CD4-positive, alpha-beta T cell treated with Interleukin-2 at 100 ng/mL for 4 hours (primary cell): Measurements from ENCODE around the gene IL21R.
A peak's percentile ranks its signal among the peaks of the same experiment; 100 is the strongest.
"Not testable (repeated sequence)": the region's sequence is repeated elsewhere in the genome, so short reads cannot be mapped to it uniquely, and the experiment has no call there.

ENCODE experiments used
- DNase-seq: peaks from one replicate; pipeline ENCODE4 v3.0.0-alpha.2; 2020; ENCODE audit warnings: low spot score

Gene IL21R

DNA sequence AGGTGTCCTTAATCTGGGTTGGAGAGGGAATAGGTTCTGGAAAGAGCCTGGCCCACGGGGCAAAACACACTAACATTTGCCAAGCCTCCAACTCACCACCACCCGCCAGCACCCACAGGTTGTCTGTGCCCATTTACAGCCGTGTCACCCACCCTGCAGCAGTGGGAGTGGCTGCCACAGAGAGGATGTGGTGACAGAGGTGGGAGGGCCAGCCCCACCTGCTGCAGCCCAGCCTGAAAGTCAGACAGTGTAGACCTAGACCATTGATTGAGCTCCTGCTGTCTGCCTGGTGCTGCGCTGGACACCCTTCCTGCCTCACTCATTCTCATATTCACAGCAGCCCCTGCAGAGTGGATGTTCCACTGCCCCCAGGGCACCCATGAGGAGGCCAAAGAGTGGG lies 44.7 kb downstream of the IL21R start:
- peak; percentile 86 for DNase-seq

DNA sequence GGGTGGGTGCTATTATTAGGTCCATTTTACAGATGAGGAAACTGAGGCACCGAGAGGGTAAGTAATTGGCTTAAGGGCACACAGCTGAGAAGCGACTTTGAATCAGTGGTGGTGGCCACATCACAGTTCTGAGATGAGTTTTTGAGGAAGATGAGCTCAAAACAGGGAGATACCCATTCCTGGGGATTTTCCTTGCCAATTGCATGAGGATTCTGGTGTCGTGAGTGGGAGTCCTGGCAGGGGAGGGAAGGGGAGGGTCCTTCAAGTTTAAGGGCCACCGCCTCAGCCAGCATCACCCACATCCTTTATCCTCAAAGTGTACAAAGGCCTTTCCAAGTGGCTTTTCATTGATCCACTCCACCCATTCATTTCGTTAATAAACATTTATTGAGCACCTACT lies 45.3 kb downstream of the IL21R start:
- DNase-seq, result no peak

DNA sequence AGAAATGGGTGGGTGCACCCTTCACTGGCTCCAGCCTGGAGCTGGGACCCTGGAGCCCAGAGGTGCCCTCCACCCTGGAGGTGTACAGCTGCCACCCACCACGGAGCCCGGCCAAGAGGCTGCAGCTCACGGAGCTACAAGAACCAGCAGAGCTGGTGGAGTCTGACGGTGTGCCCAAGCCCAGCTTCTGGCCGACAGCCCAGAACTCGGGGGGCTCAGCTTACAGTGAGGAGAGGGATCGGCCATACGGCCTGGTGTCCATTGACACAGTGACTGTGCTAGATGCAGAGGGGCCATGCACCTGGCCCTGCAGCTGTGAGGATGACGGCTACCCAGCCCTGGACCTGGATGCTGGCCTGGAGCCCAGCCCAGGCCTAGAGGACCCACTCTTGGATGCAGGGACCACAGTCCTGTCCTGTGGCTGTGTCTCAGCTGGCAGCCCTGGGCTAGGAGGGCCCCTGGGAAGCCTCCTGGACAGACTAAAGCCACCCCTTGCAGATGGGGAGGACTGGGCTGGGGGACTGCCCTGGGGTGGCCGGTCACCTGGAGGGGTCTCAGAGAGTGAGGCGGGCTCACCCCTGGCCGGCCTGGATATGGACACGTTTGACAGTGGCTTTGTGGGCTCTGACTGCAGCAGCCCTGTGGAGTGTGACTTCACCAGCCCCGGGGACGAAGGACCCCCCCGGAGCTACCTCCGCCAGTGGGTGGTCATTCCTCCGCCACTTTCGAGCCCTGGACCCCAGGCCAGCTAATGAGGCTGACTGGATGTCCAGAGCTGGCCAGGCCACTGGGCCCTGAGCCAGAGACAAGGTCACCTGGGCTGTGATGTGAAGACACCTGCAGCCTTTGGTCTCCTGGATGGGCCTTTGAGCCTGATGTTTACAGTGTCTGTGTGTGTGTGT lies 46.8 kb downstream of the IL21R start:
- no peak for DNase-seq

DNA sequence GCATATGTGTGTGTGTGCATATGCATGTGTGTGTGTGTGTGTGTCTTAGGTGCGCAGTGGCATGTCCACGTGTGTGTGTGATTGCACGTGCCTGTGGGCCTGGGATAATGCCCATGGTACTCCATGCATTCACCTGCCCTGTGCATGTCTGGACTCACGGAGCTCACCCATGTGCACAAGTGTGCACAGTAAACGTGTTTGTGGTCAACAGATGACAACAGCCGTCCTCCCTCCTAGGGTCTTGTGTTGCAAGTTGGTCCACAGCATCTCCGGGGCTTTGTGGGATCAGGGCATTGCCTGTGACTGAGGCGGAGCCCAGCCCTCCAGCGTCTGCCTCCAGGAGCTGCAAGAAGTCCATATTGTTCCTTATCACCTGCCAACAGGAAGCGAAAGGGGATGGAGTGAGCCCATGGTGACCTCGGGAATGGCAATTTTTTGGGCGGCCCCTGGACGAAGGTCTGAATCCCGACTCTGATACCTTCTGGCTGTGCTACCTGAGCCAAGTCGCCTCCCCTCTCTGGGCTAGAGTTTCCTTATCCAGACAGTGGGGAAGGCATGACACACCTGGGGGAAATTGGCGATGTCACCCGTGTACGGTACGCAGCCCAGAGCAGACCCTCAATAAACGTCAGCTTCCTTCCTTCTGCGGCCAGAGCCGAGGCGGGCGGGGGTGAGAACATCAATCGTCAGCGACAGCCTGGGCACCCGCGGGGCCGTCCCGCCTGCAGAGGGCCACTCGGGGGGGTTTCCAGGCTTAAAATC lies 47.6 kb downstream of the IL21R start:
- DNase-seq, result peak; percentile 76

DNA sequence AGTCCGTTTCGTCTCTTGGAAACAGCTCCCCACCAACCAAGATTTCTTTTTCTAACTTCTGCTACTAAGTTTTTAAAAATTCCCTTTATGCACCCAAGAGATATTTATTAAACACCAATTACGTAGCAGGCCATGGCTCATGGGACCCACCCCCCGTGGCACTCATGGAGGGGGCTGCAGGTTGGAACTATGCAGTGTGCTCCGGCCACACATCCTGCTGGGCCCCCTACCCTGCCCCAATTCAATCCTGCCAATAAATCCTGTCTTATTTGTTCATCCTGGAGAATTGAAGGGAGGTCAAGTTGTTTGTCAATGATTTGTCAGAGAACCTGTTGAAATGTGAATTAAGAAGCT lies 48.2 kb downstream of the IL21R start:
- no peak for DNase-seq

DNA sequence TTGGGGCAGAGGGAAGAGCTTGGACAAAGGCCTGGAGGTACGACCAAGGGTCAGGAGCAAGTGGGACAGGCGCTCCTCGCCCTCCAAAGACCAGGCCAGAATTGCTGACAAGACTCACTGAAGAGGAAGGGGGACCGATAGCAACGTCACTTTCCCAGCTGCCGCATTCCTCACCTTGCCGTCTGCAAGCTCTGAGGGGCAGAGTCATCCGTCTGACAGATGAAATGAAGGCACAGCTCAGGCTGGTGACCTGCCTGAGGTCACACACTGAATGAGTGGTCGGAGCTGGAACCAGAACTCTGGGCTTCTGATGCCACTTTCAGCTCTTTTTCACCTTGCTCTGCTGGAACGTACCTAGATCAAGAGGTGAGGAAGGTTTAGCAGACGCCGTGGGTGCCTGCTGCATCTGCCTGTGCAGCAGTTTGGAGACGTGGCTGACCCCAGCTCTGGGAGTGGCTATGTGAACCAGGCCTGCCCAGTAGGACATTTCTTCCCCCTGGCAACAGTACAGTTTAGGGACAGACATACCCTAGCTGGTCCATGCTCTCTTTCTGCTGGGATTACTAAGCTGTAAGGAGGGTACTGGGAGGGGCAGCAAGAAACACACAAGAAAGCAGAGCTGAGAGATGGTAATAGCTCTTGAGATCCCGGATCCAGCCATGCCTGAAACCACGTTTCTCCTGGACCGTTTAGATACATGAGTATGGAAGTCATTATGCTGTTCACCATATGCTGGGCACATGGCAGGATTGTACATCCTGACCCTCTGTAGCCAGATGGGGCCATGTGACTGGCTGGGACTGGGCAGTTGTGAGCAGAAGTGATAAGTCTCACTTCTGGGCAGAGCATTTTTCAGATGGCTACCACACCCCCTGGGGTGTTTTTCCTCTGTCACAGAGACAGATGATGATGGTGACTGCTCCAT lies 50.9 kb downstream of the IL21R start:
- DNase-seq, result no peak

DNA sequence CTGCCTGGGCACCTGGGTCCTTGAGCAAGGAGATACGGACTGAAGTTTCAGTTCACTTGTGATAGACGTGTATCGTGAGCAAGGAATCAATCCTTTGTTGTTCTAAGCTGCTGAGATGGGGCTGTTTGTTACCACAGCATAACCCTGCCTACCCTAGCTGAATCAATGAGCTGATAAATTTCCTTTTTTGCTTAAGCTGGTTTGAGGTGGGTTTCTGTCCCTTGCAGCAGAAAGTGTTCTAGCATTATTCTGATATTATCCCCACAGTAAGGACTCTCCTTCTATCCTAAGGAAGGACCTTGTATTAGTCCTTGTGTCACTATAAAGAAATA lies 51.5 kb downstream of the IL21R start:
- DNase-seq, result no peak

DNA sequence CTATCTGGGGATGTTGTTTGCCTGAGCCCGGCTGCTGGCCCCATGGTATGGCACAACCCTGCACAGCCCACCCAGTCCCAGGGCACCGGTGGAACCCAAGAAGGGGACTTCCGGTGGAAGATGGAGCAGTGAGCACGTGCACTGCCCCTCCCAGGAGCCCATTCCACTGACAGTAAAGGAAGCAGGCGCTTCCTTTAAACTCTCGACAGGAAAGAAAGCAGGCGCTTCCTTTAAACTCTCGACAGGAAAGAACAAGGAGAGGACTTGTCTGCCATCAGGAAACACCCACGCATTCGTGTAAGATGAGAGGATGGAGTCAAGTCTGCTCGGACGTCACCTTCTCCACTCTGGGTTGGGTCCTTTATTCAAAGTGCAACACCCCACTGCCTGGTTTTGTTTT lies 53.7 kb downstream of the IL21R start:
- peak; percentile 10 for DNase-seq

DNA sequence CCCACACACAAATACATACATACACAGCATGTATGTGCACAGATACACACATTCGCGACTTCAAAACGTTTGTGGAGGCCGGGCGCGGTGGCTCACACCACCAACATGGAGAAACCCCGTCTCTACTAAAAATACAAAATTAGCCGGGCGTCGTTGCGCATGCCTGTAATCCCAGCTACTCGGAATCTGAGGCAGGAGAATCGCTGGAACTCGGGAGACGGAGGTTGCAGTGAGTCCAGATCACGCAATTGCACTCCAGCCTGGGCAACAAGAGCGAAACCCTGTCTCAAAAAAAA lies 55.6 kb downstream of the IL21R start:
- DNase-seq, result not testable (repeated sequence)

DNA sequence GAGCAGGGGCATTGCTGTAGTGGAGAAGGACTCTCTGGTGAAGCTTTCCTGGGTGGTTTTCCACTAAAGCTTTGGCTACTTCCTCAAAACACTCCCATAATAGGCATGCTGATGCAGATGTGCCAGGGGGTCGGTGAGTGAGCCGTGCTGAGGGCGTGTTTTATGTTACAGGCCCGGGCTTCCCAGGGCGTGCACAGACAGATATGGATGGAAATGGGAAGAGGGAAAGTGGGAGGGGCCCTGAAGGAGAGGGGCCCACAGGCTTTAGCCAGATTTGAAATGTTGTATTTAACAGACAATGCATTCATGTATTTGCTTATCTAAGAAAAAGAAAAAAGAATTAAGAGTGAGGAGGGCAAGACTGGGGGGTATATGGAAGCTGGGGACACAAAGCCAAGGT lies 56.3 kb downstream of the IL21R start:
- DNase-seq, result no peak

DNA sequence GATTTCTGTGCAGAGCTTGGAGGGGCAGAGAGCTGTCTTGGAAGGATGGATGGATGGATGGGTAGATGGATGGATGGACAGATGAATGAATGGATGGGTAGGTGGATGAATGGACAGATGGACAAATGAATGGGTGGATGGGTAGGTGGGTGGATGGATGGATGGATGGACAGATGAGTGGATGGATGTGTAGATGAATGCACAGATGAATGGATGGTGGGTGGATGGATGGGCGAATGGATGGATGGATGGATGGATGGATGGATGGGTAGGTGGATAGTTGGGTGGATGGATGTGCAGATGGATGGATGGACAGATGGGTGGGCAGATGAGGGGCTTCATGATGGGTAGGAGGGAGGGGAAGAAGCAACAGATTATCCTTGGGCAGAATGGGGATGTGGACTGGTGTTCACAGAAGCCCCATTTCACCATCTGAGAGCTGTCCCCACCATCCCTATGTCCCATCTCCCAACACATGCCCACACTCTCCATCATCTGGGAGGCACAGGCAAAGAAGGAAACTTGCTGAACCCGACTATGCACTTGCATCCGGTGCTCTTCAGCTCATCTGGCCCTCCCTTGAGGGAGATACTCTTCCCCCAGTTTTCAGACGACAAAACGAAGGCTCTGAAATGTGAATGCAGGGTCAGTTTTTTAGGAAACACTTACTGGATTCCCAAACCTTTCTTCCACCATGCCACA lies 57.2 kb downstream of the IL21R start:
- DNase-seq, result no peak

DNA sequence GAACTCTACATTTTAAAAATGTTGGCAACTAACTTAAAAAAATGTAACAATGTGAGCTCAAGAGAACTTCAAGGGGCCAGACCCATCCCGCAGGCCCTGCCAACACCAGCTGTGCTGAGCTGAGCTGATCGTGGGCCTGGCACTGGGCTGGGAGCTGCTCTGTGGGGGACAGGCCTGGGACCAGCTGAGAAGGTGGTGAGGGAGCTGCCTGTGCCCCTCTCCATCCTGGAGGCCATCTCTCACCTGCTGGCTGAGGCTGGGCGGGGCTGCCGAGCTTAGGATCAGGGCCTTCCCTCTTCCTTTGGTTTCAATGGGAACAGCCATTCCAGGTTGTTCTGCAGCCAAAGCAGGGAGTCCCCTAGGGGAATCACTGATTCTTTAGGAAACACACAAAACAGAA lies 58.2 kb downstream of the IL21R start:
- no peak for DNase-seq

DNA sequence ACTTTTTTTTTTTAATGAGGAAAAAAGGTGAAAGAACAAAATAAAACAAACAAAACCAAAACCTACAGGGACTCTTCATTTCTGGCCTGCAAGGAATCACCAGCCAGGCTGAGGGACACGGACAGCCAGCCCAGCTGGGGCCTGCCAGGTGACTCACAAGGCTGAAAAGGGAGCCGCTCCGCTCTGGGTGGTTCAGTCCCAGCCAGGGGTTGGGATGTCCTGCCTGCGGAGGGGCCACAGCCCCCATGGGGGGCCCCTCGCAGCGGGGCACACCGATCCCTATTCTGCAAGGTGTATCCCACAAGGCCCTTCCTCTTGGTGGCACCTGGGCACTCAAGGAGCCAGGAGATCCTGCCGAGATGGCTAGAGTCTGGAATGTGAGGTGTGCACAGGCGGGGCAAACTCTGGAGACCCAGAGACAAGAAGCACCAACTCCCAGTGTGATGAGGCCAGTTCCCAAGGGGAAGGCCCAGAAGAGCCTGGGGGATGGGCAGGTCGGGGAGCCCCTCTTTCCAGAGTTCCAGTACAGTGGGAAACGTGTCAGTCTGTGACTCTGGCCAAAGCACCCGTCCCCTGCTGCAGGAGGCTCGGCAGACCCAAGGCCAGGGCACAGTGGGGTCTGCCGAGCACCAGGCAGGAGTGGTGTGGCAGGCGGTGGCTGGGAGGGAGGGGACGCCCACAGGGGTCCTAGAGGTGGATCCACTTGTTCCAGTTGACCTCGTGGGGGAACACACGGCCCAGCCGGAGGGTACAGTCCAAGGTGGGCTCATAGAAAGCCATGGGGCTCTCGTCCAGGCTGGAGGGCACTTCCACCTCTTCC lies 58.9 kb downstream of the IL21R start:
- no peak for DNase-seq

DNA sequence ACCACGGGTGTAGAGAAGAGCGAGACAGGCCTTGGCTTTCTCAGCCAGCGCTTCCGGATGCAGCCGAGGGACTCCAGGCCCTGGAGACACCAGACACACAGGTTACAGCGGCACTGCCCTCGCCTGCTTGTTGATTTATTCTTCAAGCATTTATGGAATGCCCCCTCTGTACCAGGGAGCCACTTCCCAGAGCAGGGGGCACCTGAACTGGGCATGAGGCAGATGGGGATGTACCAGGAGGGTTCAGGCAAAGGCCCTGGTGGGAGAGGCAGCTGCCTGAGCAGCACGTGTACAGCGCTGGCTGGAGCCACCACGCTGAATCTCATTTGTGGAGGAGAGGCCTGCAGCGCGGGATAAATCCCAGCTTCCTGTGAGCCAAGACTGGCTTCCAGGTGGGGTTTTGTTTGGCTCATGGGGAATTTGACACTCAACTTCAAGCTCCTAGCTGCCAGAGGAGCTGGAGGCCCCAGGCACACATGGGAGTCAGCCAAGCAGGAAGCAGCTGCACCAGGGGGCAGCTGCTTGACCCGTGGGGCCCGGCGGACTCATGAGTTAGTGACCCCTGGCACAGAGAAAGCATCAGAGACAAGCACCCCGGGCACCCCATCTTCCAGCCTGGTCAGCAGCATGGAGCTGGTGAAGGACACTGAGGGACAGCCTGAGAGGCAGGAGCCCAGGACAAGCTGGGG lies 59.7 kb downstream of the IL21R start:
- no peak for DNase-seq

DNA sequence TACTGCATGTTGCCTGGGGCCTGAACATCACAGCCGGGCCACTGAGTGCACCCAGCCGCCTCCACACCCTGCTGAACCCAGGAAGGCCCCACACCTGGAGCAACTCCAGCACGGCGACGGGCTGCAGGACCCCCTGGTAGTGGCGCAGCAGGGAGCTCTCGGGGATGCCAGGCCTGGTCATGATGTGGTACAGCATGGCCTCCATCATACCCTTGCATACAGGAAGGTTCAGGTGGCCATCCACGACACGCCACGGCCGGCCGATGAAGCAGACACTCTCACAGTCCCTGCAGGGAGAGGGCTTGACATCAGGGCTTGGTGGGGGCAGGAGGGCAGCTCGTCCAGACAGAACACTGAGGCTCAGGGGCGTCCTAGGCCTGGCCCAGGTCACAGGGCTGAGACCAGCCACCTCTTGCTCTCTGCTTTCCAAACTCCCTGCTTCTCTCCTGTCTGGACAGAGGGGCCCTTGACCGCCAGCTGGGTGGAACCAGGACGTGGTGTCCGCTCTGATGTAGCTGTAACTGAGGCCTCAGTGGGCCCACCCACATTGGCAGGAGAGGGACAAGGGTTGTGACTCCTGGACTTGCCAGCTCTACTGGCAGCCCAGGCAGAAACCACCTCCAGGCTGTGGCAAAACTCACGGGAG lies 60.3 kb downstream of the IL21R start:
- DNase-seq, result no peak

DNA sequence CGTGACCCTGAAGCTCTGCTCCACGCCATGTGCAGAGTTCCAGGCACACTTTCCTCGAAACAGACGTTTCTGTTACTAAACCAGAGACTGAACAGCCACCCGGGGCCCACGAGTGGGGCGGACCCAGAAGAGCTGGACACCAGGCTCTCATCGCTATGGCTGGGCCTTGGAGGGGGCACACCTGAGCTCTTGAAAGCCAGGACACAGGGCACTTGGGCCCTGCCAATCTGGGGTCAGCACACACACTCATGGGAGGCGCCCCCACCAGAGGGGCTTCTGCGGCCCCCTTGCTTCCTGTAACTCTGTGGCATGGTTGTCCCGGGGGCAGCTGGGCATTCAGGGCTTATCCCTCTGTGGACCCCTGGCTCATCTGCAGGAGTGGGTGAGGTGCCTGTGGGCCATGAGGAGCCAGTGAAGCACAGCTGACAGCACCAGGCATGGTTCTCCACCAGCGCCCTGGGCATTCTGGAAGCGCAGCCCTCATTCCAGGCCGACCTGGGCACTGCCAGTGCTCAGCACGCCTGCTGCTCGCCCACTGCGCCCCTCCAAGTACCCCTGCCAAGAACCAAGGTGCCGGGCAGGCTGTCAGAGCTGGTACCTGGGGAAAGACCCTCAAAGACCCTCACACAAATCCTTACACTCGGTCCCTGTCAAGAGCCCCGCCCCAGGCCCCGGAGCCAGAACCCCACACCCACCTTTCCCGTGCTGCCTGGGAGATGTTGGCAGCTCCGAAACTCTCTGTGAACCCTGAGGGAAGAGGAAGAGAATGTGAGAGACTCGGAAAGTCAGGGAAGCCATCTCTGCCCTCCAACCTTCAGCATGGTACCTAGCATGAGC lies 61.1 kb downstream of the IL21R start:
- no peak for DNase-seq

DNA sequence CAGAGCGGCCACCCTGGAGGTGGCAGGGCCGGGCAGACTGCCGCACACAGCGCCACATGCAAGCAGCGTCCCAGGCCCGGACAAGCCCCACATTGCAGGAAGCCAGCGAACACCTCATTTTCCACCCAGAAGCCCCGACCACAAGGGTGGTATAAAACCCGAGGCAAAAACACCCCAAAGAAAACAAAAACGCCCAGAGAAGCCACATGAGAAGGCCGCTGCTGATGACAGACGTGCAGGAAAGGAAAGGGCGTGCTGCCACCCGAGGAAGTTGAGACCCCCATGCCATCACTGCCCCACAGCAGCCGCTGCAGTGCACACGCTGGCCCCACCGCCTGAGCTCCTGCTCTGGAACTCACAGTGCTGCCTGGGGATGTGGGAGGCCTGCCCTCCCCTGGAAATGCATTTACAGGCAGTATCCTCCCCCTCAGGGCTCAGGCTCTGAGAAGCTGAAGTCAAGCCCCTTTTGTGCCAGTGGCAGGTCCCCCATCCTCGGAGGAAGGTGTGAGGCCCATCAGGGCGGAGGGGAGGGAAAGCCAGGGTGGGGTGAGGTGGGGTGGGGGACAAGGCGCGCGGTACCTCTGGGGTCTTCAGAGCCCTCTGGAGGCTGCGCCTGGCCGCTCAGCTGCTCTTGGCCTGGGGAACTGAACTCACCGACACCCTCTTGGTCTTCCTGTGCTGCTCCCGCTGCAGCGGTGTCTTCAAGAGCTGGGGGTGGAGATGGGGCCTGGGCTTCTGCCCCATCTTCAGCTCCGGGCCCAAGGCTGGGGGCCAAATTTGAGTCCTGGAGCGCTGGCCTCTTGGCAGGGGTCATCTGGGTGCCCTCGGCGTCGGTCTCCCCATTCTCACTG lies 62.0 kb downstream of the IL21R start:
- DNase-seq, result peak; percentile 71
